A549 (cell line): ENCODE measurements around the gene COBL.

Experiments used
- CEBPB ChIP-seq, 2 experiments: fragments of >200 bp in 1 of 2; sonication (Bioruptor Twin) in 1 of 2; formaldehyde crosslinking in 1 of 2; IDR thresholded peaks; 2 replicates each; pipeline ENCODE4 v1.6.1; 2012 to 2016
- CHD2 ChIP-seq: fragments of 150-350 bp; IDR thresholded peaks from 2 replicates; pipeline ENCODE4 v1.6.1; 2014; ENCODE audit warnings: low read length; ENCODE audit not compliant: partially characterized antibody
- EP300 ChIP-seq, 2 experiments: fragments of >200 bp; sonication (Bioruptor Twin); formaldehyde crosslinking; IDR thresholded peaks; 2 replicates in 1 of 2; 3 replicates in 1 of 2; pipeline ENCODE4 v1.6.1; 2016 to 2017
- JUNB ChIP-seq: fragments of >200 bp; sonication (Bioruptor Twin); formaldehyde crosslinking; IDR thresholded peaks from 2 replicates; pipeline ENCODE4 v1.6.1; 2016
- MYC ChIP-seq: IDR thresholded peaks from 2 replicates; pipeline ENCODE4 v1.6.1; 2012; ENCODE audit warnings: mild to moderate bottlenecking, inconsistent platforms, low read length, improper control_type of control experiment, borderline replicate concordance
- POLR2A ChIP-seq: IDR thresholded peaks from 2 replicates; pipeline ENCODE4 v1.6.1; 2012; ENCODE audit warnings: mild to moderate bottlenecking, low read length
- POLR2AphosphoS2 ChIP-seq: conservative IDR thresholded peaks from 2 replicates; pipeline ENCODE4 v1.6.1; 2012; ENCODE audit warnings: low read length, improper control_type of control experiment, inconsistent platforms
- RAD21 ChIP-seq, 2 experiments: fragments of >200 bp in 1 of 2; sonication (Bioruptor Twin) in 1 of 2; formaldehyde crosslinking in 1 of 2; IDR thresholded peaks in 1 of 2; conservative IDR thresholded peaks in 1 of 2; 2 replicates in 1 of 2; 3 replicates in 1 of 2; pipeline ENCODE4 v1.6.1; 2012 to 2018; ENCODE audit warnings: inconsistent platforms in 1 of 2
- RCOR1 ChIP-seq: fragments of 150-350 bp; IDR thresholded peaks from 2 replicates; pipeline ENCODE4 v1.6.1; 2014; ENCODE audit warnings: antibody characterized with exemption, low read length, low read depth
- SREBF2 ChIP-seq: fragments of 450-650 bp; IDR thresholded peaks from 2 replicates; pipeline ENCODE4 v1.6.1; 2014; ENCODE audit warnings: mild to moderate bottlenecking, moderate library complexity
- ZFP36 ChIP-seq: fragments of 450-650 bp; IDR thresholded peaks from 2 replicates; pipeline ENCODE4 v1.6.1; 2014; ENCODE audit warnings: borderline replicate concordance; ENCODE audit not compliant: partially characterized antibody
- TF ChIP-seq, protein P1 (sequence below): fragments of >200 bp; sonication (Bioruptor Twin); formaldehyde crosslinking; IDR thresholded peaks from 3 replicates; pipeline ENCODE4 v1.5.1; 2016
- TF ChIP-seq, protein P2 (sequence below): IDR thresholded peaks from 2 replicates; pipeline ENCODE4 v1.6.1; 2012

DNA sequence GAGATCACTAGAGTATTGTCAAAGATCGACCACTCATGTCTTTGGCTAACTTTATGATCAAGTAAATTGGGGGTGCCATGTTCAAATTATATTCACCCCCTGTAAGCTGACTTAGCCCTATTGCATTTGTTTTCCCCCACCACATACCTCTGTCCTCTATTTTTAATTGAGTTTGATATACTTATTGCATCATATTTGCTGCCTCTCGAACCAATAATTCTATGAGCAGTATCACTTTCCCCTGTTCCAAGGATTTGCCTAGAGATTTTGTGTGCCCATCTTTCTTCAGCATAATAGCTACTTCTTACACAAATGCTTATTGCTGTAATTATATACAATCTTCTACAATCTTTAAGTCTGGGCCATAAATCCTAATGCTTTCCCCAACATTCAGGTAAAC, 245.2 kb downstream of the COBL start:
- TF ChIP-seq ZFP36, result no peak
- TF ChIP-seq EP300 (IDR thresholded peaks at IDR 0.05), result no peak
- no peak for TF ChIP-seq CEBPB (IDR thresholded peaks at IDR 0.05)
- TF ChIP-seq POLR2AphosphoS2, result no peak
- TF ChIP-seq MYC, result no peak
- TF ChIP-seq POLR2A, result no peak
- no peak for TF ChIP-seq CHD2
- TF ChIP-seq JUNB, result no peak
- TF ChIP-seq RAD21 (conservative IDR thresholded peaks at IDR 0.05 in 1 of 2, IDR thresholded peaks at IDR 0.05 in 1 of 2), result no peak
- TF ChIP-seq, protein P1, sequence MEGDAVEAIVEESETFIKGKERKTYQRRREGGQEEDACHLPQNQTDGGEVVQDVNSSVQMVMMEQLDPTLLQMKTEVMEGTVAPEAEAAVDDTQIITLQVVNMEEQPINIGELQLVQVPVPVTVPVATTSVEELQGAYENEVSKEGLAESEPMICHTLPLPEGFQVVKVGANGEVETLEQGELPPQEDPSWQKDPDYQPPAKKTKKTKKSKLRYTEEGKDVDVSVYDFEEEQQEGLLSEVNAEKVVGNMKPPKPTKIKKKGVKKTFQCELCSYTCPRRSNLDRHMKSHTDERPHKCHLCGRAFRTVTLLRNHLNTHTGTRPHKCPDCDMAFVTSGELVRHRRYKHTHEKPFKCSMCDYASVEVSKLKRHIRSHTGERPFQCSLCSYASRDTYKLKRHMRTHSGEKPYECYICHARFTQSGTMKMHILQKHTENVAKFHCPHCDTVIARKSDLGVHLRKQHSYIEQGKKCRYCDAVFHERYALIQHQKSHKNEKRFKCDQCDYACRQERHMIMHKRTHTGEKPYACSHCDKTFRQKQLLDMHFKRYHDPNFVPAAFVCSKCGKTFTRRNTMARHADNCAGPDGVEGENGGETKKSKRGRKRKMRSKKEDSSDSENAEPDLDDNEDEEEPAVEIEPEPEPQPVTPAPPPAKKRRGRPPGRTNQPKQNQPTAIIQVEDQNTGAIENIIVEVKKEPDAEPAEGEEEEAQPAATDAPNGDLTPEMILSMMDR, result no peak
- no peak for TF ChIP-seq SREBF2
- TF ChIP-seq RCOR1, result no peak
- TF ChIP-seq, protein P2, sequence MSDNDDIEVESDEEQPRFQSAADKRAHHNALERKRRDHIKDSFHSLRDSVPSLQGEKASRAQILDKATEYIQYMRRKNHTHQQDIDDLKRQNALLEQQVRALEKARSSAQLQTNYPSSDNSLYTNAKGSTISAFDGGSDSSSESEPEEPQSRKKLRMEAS, result no peak
